ENCODE results near the gene RTN4R.

The RTN4R gene

DNA sequence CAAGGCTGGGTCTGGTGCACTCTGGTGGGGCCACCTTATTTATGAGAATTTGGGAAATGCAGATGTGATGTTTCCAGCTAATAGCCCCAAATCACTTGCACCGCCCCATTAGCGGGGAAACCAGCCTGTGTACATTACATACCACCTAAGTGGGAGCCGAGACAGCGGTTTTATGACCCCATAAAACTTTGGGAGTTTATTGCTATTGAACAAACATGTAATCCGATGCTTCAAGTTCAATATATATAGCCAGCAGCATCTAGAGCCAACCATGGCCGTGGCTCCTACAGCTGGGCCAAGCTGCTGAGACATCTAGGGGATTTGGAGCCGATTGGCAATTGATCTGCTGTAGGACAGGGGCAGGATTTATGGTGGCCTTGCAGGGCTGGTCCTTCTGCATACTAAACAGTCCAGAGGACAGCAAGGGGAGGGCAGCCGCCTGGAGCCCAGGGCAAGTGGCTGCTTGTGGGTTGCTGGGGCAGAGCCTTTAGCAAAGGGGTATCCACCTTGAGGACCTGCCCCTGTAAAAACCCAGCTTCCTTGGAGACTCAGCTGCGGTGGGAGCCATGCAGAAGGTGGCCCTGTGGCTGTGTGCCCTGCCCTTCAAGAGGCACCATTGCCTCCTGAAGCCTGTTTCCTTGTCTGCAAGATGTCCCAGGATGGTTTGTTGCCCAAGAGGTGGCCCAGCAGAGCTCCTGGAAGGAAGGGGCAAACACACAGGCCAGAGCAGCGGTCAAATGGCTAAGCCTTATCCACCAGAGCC is 69.4 kb downstream of the RTN4R start (continued):
- TF ChIP-seq, protein P1, sequence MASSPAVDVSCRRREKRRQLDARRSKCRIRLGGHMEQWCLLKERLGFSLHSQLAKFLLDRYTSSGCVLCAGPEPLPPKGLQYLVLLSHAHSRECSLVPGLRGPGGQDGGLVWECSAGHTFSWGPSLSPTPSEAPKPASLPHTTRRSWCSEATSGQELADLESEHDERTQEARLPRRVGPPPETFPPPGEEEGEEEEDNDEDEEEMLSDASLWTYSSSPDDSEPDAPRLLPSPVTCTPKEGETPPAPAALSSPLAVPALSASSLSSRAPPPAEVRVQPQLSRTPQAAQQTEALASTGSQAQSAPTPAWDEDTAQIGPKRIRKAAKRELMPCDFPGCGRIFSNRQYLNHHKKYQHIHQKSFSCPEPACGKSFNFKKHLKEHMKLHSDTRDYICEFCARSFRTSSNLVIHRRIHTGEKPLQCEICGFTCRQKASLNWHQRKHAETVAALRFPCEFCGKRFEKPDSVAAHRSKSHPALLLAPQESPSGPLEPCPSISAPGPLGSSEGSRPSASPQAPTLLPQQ (tag by site-specific recombination; IDR thresholded peaks at IDR 0.05): peak; percentile 91
- peak; percentile 69 for TF ChIP-seq ZBTB8A (tag by site-specific recombination; IDR thresholded peaks at IDR 0.05)
- no peak for TF ChIP-seq ZNF521 (tag by site-specific recombination; IDR thresholded peaks at IDR 0.05)
- TF ChIP-seq, protein P2, sequence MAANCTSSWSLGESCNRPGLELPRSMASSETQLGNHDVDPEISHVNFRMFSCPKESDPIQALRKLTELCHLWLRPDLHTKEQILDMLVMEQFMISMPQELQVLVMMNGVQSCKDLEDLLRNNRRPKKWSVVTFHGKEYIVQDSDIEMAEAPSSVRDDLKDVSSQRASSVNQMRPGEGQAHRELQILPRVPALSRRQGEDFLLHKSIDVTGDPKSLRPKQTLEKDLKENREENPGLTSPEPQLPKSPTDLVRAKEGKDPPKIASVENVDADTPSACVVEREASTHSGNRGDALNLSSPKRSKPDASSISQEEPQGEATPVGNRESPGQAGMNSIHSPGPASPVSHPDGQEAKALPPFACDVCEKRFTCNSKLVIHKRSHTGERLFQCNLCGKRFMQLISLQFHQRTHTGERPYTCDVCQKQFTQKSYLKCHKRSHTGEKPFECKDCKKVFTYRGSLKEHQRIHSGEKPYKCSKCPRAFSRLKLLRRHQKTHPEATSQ (tag by site-specific recombination; IDR thresholded peaks at IDR 0.05): no peak
- TF ChIP-seq, protein P3, sequence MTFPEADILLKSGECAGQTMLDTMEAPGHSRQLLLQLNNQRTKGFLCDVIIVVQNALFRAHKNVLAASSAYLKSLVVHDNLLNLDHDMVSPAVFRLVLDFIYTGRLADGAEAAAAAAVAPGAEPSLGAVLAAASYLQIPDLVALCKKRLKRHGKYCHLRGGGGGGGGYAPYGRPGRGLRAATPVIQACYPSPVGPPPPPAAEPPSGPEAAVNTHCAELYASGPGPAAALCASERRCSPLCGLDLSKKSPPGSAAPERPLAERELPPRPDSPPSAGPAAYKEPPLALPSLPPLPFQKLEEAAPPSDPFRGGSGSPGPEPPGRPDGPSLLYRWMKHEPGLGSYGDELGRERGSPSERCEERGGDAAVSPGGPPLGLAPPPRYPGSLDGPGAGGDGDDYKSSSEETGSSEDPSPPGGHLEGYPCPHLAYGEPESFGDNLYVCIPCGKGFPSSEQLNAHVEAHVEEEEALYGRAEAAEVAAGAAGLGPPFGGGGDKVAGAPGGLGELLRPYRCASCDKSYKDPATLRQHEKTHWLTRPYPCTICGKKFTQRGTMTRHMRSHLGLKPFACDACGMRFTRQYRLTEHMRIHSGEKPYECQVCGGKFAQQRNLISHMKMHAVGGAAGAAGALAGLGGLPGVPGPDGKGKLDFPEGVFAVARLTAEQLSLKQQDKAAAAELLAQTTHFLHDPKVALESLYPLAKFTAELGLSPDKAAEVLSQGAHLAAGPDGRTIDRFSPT (tag by site-specific recombination; IDR thresholded peaks at IDR 0.05): peak; percentile 74
- TF ChIP-seq SETDB1 (IDR thresholded peaks at IDR 0.05; ENCODE audit: insufficient read length, low read length): no peak
- no peak for TF ChIP-seq SCRT1 (tag by site-specific recombination; IDR thresholded peaks at IDR 0.05; ENCODE audit: borderline replicate concordance)
- TF ChIP-seq MYNN (tag by site-specific recombination; IDR thresholded peaks at IDR 0.05; ENCODE audit: borderline replicate concordance): no peak
- peak; percentile 61 for TF ChIP-seq ZNF341 (tag by site-specific recombination; IDR thresholded peaks at IDR 0.05; ENCODE audit: low read depth)
- TF ChIP-seq ZNF10 (tag by site-specific recombination; IDR thresholded peaks at IDR 0.05): 0 out of 2 replicates have a peak, but pooled peaks have one; percentile 23
- no peak for TF ChIP-seq ZBTB17 (tag by site-specific recombination; IDR thresholded peaks at IDR 0.05)
- TF ChIP-seq ZNF23 (tag by site-specific recombination; IDR thresholded peaks at IDR 0.05; ENCODE audit: borderline replicate concordance): no peak
- no peak for TF ChIP-seq PRDM1 (tag by site-specific recombination; IDR thresholded peaks at IDR 0.05)
- TF ChIP-seq, protein P4, sequence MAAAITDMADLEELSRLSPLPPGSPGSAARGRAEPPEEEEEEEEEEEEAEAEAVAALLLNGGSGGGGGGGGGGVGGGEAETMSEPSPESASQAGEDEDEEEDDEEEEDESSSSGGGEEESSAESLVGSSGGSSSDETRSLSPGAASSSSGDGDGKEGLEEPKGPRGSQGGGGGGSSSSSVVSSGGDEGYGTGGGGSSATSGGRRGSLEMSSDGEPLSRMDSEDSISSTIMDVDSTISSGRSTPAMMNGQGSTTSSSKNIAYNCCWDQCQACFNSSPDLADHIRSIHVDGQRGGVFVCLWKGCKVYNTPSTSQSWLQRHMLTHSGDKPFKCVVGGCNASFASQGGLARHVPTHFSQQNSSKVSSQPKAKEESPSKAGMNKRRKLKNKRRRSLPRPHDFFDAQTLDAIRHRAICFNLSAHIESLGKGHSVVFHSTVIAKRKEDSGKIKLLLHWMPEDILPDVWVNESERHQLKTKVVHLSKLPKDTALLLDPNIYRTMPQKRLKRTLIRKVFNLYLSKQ (tag by site-specific recombination; IDR thresholded peaks at IDR 0.05; ENCODE audit: borderline replicate concordance): no peak
- peak; percentile 80 for TF ChIP-seq ZEB2 (tag by site-specific recombination; IDR thresholded peaks at IDR 0.05)
- no peak for TF ChIP-seq ZNF548 (tag by site-specific recombination; IDR thresholded peaks at IDR 0.05)
- TF ChIP-seq OSR2 (tag by site-specific recombination; IDR thresholded peaks at IDR 0.05): peak; percentile 92
- no peak for TF ChIP-seq ZNF311 (tag by site-specific recombination; IDR thresholded peaks at IDR 0.05; ENCODE audit: borderline replicate concordance)
- TF ChIP-seq ZIC2 (tag by site-specific recombination; IDR thresholded peaks at IDR 0.05): peak; percentile 64
- peak; percentile 75 for TF ChIP-seq ZNF121 (tag by site-specific recombination; IDR thresholded peaks at IDR 0.05)
- TF ChIP-seq, protein P5, sequence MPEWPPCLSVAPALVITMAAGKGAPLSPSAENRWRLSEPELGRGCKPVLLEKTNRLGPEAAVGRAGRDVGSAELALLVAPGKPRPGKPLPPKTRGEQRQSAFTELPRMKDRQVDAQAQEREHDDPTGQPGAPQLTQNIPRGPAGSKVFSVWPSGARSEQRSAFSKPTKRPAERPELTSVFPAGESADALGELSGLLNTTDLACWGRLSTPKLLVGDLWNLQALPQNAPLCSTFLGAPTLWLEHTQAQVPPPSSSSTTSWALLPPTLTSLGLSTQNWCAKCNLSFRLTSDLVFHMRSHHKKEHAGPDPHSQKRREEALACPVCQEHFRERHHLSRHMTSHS (tag by site-specific recombination; IDR thresholded peaks at IDR 0.05): no peak
- TF ChIP-seq EGR2 (tag by site-specific recombination; IDR thresholded peaks at IDR 0.05; ENCODE audit: low read depth): peak; percentile 56; the same call in 1 of the 2 replicates
- TF ChIP-seq, protein P6, sequence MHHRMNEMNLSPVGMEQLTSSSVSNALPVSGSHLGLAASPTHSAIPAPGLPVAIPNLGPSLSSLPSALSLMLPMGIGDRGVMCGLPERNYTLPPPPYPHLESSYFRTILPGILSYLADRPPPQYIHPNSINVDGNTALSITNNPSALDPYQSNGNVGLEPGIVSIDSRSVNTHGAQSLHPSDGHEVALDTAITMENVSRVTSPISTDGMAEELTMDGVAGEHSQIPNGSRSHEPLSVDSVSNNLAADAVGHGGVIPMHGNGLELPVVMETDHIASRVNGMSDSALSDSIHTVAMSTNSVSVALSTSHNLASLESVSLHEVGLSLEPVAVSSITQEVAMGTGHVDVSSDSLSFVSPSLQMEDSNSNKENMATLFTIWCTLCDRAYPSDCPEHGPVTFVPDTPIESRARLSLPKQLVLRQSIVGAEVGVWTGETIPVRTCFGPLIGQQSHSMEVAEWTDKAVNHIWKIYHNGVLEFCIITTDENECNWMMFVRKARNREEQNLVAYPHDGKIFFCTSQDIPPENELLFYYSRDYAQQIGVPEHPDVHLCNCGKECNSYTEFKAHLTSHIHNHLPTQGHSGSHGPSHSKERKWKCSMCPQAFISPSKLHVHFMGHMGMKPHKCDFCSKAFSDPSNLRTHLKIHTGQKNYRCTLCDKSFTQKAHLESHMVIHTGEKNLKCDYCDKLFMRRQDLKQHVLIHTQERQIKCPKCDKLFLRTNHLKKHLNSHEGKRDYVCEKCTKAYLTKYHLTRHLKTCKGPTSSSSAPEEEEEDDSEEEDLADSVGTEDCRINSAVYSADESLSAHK (tag by site-specific recombination; IDR thresholded peaks at IDR 0.05): peak; percentile 83
- TF ChIP-seq, protein P7, sequence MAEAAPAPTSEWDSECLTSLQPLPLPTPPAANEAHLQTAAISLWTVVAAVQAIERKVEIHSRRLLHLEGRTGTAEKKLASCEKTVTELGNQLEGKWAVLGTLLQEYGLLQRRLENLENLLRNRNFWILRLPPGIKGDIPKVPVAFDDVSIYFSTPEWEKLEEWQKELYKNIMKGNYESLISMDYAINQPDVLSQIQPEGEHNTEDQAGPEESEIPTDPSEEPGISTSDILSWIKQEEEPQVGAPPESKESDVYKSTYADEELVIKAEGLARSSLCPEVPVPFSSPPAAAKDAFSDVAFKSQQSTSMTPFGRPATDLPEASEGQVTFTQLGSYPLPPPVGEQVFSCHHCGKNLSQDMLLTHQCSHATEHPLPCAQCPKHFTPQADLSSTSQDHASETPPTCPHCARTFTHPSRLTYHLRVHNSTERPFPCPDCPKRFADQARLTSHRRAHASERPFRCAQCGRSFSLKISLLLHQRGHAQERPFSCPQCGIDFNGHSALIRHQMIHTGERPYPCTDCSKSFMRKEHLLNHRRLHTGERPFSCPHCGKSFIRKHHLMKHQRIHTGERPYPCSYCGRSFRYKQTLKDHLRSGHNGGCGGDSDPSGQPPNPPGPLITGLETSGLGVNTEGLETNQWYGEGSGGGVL (tag by site-specific recombination; IDR thresholded peaks at IDR 0.05): peak; percentile 50
- TF ChIP-seq ZNF544 (tag by site-specific recombination; IDR thresholded peaks at IDR 0.05): no peak
- peak; percentile 64 for TF ChIP-seq ZXDB (tag by site-specific recombination; IDR thresholded peaks at IDR 0.05)
- TF ChIP-seq ZNF416 (tag by site-specific recombination; IDR thresholded peaks at IDR 0.05): no peak
- peak; percentile 93 for TF ChIP-seq IKZF3 (tag by site-specific recombination; IDR thresholded peaks at IDR 0.05)

Measured in HEK293 (cell line).